Hepatocyte (in vitro differentiated cells): Measurements from ENCODE around the gene SEMA4B. TPM values are rescaled to one million over a fixed set of nuclear protein-coding genes. Genes with fewer than 3 reads are reported as not detected.

Experiments
- DNase-seq: peaks from one replicate; pipeline ENCODE4 v3.0.0-alpha.2; 2016; ENCODE audit warnings: low spot score
- H2AFZ ChIP-seq: fragments of 200-600 bp; sonication (generic); 2 replicates; pipeline ENCODE4 v1.6.0; 2016; ENCODE audit warnings: antibody characterized with exemption, mild to moderate bottlenecking
- H3K27ac ChIP-seq: fragments of 200-600 bp; sonication (generic); 2 replicates; pipeline ENCODE4 v1.5.1; 2016; ENCODE audit warnings: mild to moderate bottlenecking
- H3K27me3 ChIP-seq: fragments of 200-600 bp; sonication (generic); 2 replicates; pipeline ENCODE4 v1.6.1; 2016
- H3K36me3 ChIP-seq: fragments of 200-600 bp; sonication (generic); replicated peaks from 2 replicates; pipeline ENCODE4 v1.5.1; 2016; ENCODE audit warnings: low read depth; ENCODE audit not compliant: insufficient read depth
- H3K4me1 ChIP-seq: fragments of 200-600 bp; sonication (generic); 2 replicates; pipeline ENCODE4 v1.5.1; 2016; ENCODE audit warnings: mild to moderate bottlenecking, moderate library complexity; ENCODE audit not compliant: insufficient read depth
- H3K4me2 ChIP-seq: fragments of 200-600 bp; sonication (generic); 2 replicates; pipeline ENCODE4 v1.6.0; 2016
- H3K4me3 ChIP-seq: fragments of 200-600 bp; sonication (generic); 2 replicates; pipeline ENCODE4 v1.5.1; 2016; ENCODE audit warnings: mild to moderate bottlenecking
- H3K79me2 ChIP-seq: fragments of 200-600 bp; sonication (generic); 2 replicates; pipeline ENCODE4 v1.6.0; 2017; ENCODE audit warnings: mild to moderate bottlenecking
- H3K9me2 ChIP-seq: fragments of 200-600 bp; sonication (generic); replicated peaks from 2 replicates; pipeline ENCODE4 v1.6.0; 2017; ENCODE audit warnings: mild to moderate bottlenecking; ENCODE audit not compliant: insufficient read depth
- H3K9me3 ChIP-seq: fragments of 200-600 bp; sonication (generic); 2 replicates; pipeline ENCODE4 v1.5.1; 2016; ENCODE audit warnings: low read depth, mild to moderate bottlenecking
- H4K20me1 ChIP-seq: fragments of 200-600 bp; sonication (generic); 2 replicates; pipeline ENCODE4 v1.6.0; 2016; ENCODE audit warnings: mild to moderate bottlenecking; ENCODE audit not compliant: insufficient read depth, poor library complexity, severe bottlenecking
- CTCF ChIP-seq: fragments of 200-600 bp; sonication (generic); IDR thresholded peaks from 2 replicates; pipeline ENCODE4 v1.5.1; 2016; ENCODE audit warnings: antibody characterized with exemption, mild to moderate bottlenecking; ENCODE audit not compliant: poor library complexity
- EZH2 ChIP-seq: fragments of 200-600 bp; sonication (generic); IDR thresholded peaks from 2 replicates; pipeline ENCODE4 v1.6.1; 2016; ENCODE audit warnings: antibody characterized with exemption, mild to moderate bottlenecking, borderline replicate concordance
- EZH2phosphoT487 ChIP-seq: fragments of 200-600 bp; sonication (generic); IDR thresholded peaks from one replicate; pipeline ENCODE4 v1.6.1; 2018; ENCODE audit warnings: antibody characterized with exemption, mild to moderate bottlenecking, low read depth, moderate library complexity; ENCODE audit not compliant: unreplicated experiment, severe bottlenecking
- WGBS: methylation state at CpG from one replicate; pipeline ENCODE4 v1.1.6; 2016; ENCODE audit warnings: low lambda C conversion rate; ENCODE audit errors: missing lambda C conversion rate; 5-methylcytosine and 5-hydroxymethylcytosine counted together
- polyA plus RNA-seq: library from polyadenylated mRNA; unstranded; fragments of >200 nt; fragmentation: Nextera tagmentation; extraction: Ambion mirVana; gene quantifications from 2 replicates; pipeline ENCODE4 v1.2.1, GENCODE V29; 2016
- total RNA-seq: library from RNA; depleted of rRNA; stranded (reverse); fragments of >200 nt; gene quantifications from 2 replicates; pipeline ENCODE4 v1.2.3, GENCODE V29; 2014

SEMA4B gene
- total and polyA plus RNA-seq, 2 experiments from 2014 or later, result 19.2 to 43.5 TPM

GRCh38 chr15:90248789-90249202, 47.7 kb downstream of the SEMA4B start:
- Histone ChIP-seq H3K4me2 (peak overlapping the region; percentile 96), H3K27me3 (no peaks in the 10 kb centered on the region), H3K4me3 (no peak overlapping the region), H3K9me3 (no peaks in the 10 kb centered on the region), H4K20me1 (no peaks in the 10 kb centered on the region), H3K79me2 (no peaks in the 10 kb centered on the region), H3K27ac (peak overlapping the region; percentile 24), H3K36me3 (no peaks in the 10 kb centered on the region), H3K9me2 (no peaks in the 10 kb centered on the region), H3K4me1 (peaks cover 5% of the 10 kb centered on the region), H2AFZ (peak overlapping the region; percentile 69)
- no peak for DNase-seq
- no peak for TF ChIP-seq EZH2phosphoT487
- no peak for TF ChIP-seq EZH2
- no peak for TF ChIP-seq CTCF
- 73% methylated on average over 6 of the region's 6 CpGs for WGBS

GRCh38 chr15:90249203-90249863, 48.2 kb downstream of the SEMA4B start, which contains the start of gene TTLL13:
Gene TTLL13 (plus strand): TSS chr15:90249556. CDS start chr15:90250631, 1,075 bp downstream.
- peak within 1 kb of the TSS; percentile 69 for H2AFZ ChIP-seq
- peaks cover 5% of the 10 kb centered on the region for H3K4me1 ChIP-seq
- peak within 1 kb of the TSS; percentile 96 for H3K4me2 ChIP-seq
- H3K9me2 ChIP-seq, result no peaks in the 10 kb centered on the region
- no peak for TF ChIP-seq CTCF
- TF ChIP-seq EZH2, result no peak
- no peak for TF ChIP-seq EZH2phosphoT487
- H3K79me2 ChIP-seq, result no peaks in the 10 kb centered on the region
- DNase-seq, result peak; percentile 96
- under 1% methylated on average over 44 of the region's 44 CpGs for WGBS
- H3K9me3 ChIP-seq, result no peaks in the 10 kb centered on the region
- H3K27ac ChIP-seq, result peak within 1 kb of the TSS; percentile 24
- peak within 1 kb of the TSS; percentile 69 for H3K4me3 ChIP-seq
- H3K36me3 ChIP-seq, result no peaks in the 10 kb centered on the region
- H3K27me3 ChIP-seq, result no peaks in the 10 kb centered on the region
- no peaks in the 10 kb centered on the region for H4K20me1 ChIP-seq

GRCh38 chr15:90257776-90258175, 56.6 kb downstream of the SEMA4B start:
- TF ChIP-seq EZH2, result no peak
- no peak for TF ChIP-seq EZH2phosphoT487
- TF ChIP-seq CTCF, result no peak
- Histone ChIP-seq H3K4me2 (no peak overlapping the region), H4K20me1 (no peaks in the 10 kb centered on the region), H3K9me3 (no peaks in the 10 kb centered on the region), H3K4me1 (no peaks in the 10 kb centered on the region), H3K36me3 (no peaks in the 10 kb centered on the region), H2AFZ (no peak overlapping the region), H3K4me3 (no peak overlapping the region), H3K27me3 (no peaks in the 10 kb centered on the region), H3K9me2 (no peaks in the 10 kb centered on the region), H3K79me2 (no peaks in the 10 kb centered on the region), H3K27ac (no peak overlapping the region)
- WGBS, result 87% methylated on average over 7 of the region's 7 CpGs
- DNase-seq, result no peak
